Measurements from ENCODE around the gene DPP10.

DNA sequence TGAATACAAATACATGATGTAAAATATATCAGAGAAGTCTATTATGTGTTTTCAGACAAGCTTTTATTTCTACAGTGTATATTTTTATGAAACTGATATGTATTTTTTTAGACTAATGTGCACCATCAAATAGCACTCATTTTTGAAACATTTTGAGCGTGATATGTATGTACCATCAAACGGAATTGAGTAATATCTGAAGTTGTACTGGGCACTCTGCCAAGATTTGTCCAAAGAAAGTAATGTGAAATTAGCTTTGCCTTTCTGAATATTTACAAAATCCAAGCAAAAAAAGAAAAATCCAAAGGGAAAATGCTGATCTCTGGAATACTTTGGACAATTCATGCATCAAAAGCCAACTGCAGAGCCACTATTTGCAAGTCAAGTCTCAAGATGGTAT, 972.0 kb downstream of the DPP10 start:
- no peak for TF ChIP-seq POLR2A (IDR thresholded peaks at IDR 0.05)
- TF ChIP-seq, protein P1, sequence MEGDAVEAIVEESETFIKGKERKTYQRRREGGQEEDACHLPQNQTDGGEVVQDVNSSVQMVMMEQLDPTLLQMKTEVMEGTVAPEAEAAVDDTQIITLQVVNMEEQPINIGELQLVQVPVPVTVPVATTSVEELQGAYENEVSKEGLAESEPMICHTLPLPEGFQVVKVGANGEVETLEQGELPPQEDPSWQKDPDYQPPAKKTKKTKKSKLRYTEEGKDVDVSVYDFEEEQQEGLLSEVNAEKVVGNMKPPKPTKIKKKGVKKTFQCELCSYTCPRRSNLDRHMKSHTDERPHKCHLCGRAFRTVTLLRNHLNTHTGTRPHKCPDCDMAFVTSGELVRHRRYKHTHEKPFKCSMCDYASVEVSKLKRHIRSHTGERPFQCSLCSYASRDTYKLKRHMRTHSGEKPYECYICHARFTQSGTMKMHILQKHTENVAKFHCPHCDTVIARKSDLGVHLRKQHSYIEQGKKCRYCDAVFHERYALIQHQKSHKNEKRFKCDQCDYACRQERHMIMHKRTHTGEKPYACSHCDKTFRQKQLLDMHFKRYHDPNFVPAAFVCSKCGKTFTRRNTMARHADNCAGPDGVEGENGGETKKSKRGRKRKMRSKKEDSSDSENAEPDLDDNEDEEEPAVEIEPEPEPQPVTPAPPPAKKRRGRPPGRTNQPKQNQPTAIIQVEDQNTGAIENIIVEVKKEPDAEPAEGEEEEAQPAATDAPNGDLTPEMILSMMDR (IDR thresholded peaks at IDR 0.05): no peak
